ENCODE results near the gene PCDHGA1.
"Not testable (repeated sequence)": the region's sequence is repeated elsewhere in the genome, so short reads cannot be mapped to it uniquely, and the experiment has no call there.

PCDHGA1 gene

DNA sequence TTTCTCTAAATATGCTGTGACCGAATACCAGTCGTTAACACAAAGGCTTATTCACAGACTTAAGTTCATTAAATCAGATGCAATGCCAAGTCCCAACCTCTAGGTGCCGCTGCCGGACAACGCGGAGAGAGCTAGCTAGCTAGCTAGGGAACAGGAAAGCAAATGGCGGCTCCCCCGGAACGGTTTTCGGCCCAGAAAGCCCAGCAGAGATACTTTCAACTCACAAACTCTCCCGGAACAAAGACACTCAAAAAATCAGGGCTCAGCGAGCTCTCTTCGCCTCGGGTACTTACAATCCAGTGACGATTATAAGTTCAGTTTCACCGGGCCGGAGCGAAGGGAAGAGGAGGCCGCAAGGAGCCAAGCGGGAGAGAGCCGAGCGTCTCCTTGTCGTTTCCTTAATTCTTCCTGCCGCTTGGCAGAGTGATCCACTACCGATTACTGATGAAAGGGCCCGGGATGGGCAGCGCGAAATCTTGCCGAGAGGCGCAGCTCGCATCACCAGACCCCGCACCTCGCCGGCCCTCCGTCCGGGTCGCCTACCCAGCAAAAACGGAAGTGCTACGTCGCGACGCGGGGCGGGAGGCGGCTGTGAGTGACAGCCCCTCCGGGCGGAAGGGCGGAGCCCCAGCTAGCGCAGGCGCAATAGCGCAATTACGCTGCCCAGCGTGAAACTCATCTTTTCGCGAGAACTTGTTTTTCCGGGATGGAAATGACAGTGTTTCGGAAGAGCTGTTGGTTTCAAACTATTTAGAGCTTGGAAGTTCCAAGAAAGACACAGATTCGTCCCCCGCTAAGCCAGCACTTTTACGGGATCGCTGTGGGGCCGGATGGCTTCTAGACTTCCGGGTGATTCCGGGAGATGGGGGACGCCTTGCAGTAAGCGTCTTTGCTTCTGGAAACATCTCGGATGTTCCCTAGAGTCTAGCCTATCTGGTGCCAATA, 9.8 kb upstream of the PCDHGA1 start, which contains the start of gene TAF7:
TAF7 (minus strand) TSS at position 560 of the 945 bp plus-strand sequence. CDS start 740 bp downstream, outside the sequence.
- H3K27me3 ChIP-seq = peaks cover 0 to 3% (median 0%) of the 10 kb centered on the region in 11 experiments; a peak in 2 of 22 replicates
- no peak for TF ChIP-seq Cebpa-rat (IDR thresholded peaks at IDR 0.05)
- peaks cover 0 to 5% (median 0%) of the 10 kb centered on the region in 10 experiments; a peak in 2 of 20 replicates for H3K4me1 ChIP-seq
- peaks cover 44 to 46% (median 45%) of the 10 kb centered on the region in 11 experiments for H3K36me3 ChIP-seq
- H3K9me3 ChIP-seq (replicated peaks in 1 of 11) = peaks cover 93 to 99% (median 97%) of the 10 kb centered on the region in 11 experiments
- peak within 1 kb of the TSS; percentile 38 to 71 (median 59) for H3K4me2 ChIP-seq
- H3K4me3 ChIP-seq = peak within 1 kb of the TSS; percentile 70 to 90 (median 81)
- peak within 1 kb of the TSS; percentile 92 to 99 (median 94) for H3K9ac ChIP-seq
- peak within 1 kb of the TSS; percentile 95 to 99 (median 97) for H3K27ac ChIP-seq
- H4K20me1 ChIP-seq = peaks cover 0 to 5% (median 0%) of the 10 kb centered on the region in 11 experiments; a peak in 1 of 22 replicates

GRCh38 chr5:141322261-141322660, 8.1 kb upstream of the PCDHGA1 start:
- H3K9me3 ChIP-seq (replicated peaks in 1 of 11) = peaks cover 88 to 98% (median 93%) of the 10 kb centered on the region in 11 experiments
- no peak overlapping the region for H3K4me3 ChIP-seq
- no peak for TF ChIP-seq Cebpa-rat (IDR thresholded peaks at IDR 0.05)
- H3K36me3 ChIP-seq = peaks cover 27 to 29% (median 27%) of the 10 kb centered on the region in 11 experiments
- H3K9ac ChIP-seq = no peak overlapping the region
- no peaks in the 10 kb centered on the region for H4K20me1 ChIP-seq
- no peak overlapping the region for H3K27ac ChIP-seq
- H3K27me3 ChIP-seq = peaks cover 0 to 3% (median 0%) of the 10 kb centered on the region in 11 experiments; a peak in 2 of 22 replicates
- no peak overlapping the region for H3K4me2 ChIP-seq
- peaks cover 0 to 9% (median 6%) of the 10 kb centered on the region in 10 experiments; a peak in 8 of 20 replicates for H3K4me1 ChIP-seq

- peak overlapping the region; percentile 74 to 87 (median 82) for H3K9ac ChIP-seq
- H3K27me3 ChIP-seq = no peaks in the 10 kb centered on the region
- H3K36me3 ChIP-seq = peaks cover 8 to 22% (median 16%) of the 10 kb centered on the region in 11 experiments; a peak in 16 of 22 replicates
- H3K27ac ChIP-seq = peak overlapping the region; percentile 55 to 87 (median 80); a peak in 21 of 22 replicates
- peak overlapping the region; percentile 53 to 66 (median 60) for H3K4me3 ChIP-seq
- peak overlapping the region; percentile 52 to 79 (median 60) for H3K4me2 ChIP-seq
- H3K9me3 ChIP-seq (replicated peaks in 1 of 11) = peaks cover 88 to 98% (median 94%) of the 10 kb centered on the region in 11 experiments
- TF ChIP-seq Cebpa-rat (IDR thresholded peaks at IDR 0.05) = no peak
- peaks cover 0 to 9% (median 5%) of the 10 kb centered on the region in 10 experiments; a peak in 7 of 20 replicates for H3K4me1 ChIP-seq
- H4K20me1 ChIP-seq = no peaks in the 10 kb centered on the region
These were observed 4.0 kb upstream of the PCDHGA1 start for GRCh38 chr5:141326088-141326854.

- Histone ChIP-seq H3K4me1 (peaks cover 0 to 9% (median 4%) of the 10 kb centered on the region in 10 experiments; a peak in 7 of 20 replicates), H3K27ac (no peak overlapping the region), H3K36me3 (peaks cover 8 to 31% (median 18%) of the 10 kb centered on the region in 11 experiments; a peak in 15 of 22 replicates), H3K9me3 (replicated peaks in 1 of 11) (peaks cover 89 to 98% (median 94%) of the 10 kb centered on the region in 11 experiments), H3K4me3 (no peak overlapping the region), H3K4me2 (no peak overlapping the region), H4K20me1 (no peaks in the 10 kb centered on the region), H3K27me3 (no peaks in the 10 kb centered on the region), H3K9ac (no peak overlapping the region)
- no peak for TF ChIP-seq Cebpa-rat (IDR thresholded peaks at IDR 0.05)
These were observed 2.1 kb upstream of the PCDHGA1 start for GRCh38 chr5:141328231-141328630.

DNA sequence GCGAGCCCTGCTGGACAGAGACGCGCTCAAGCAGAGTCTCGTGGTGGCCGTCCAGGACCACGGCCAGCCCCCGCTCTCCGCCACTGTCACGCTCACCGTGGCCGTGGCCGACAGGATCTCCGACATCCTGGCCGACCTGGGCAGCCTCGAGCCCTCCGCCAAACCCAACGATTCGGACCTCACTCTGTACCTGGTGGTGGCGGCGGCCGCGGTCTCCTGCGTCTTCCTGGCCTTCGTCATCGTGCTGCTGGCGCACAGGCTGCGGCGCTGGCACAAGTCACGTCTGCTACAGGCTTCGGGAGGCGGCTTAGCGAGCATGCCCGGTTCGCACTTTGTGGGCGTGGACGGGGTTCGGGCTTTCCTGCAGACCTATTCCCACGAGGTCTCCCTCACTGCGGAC, 2.3 kb downstream of the PCDHGA1 start:
- H3K9ac ChIP-seq, H3K4me2 ChIP-seq, H3K4me3 ChIP-seq, H3K27ac ChIP-seq, H3K27me3 ChIP-seq, H3K4me1 ChIP-seq, H4K20me1 ChIP-seq: not testable (repeated sequence)
- peaks cover 8 to 29% (median 18%) of the 10 kb centered on the region in 11 experiments; a peak in 15 of 22 replicates for H3K36me3 ChIP-seq
- H3K9me3 ChIP-seq (replicated peaks in 1 of 11) = peaks cover 82 to 100% (median 93%) of the 10 kb centered on the region in 11 experiments

- no peaks in the 10 kb centered on the region for H3K4me1 ChIP-seq
- no peaks in the 10 kb centered on the region for H3K27me3 ChIP-seq
- no peaks in the 10 kb centered on the region for H4K20me1 ChIP-seq
- H3K9me3 ChIP-seq (replicated peaks in 1 of 11) = peaks cover 81 to 100% (median 93%) of the 10 kb centered on the region in 11 experiments
- no peak within 1 kb of the TSS for H3K4me2 ChIP-seq
- no peak within 1 kb of the TSS for H3K9ac ChIP-seq
- peak within 1 kb of the TSS in 1 of 10 experiments; percentile 29; a peak in 5 of 20 replicates for H3K4me3 ChIP-seq
- no peak within 1 kb of the TSS for H3K27ac ChIP-seq
- H3K36me3 ChIP-seq = peaks cover 0 to 10% (median 0%) of the 10 kb centered on the region in 11 experiments; a peak in 4 of 22 replicates
- no peak for TF ChIP-seq Cebpa-rat (IDR thresholded peaks at IDR 0.05)
These were observed 8.4 kb downstream of the PCDHGA1 start, which contains the start of gene PCDHGA2 for GRCh38 chr5:141338538-141339306. Gene PCDHGA2 (plus strand): TSS chr5:141338760.

DNA sequence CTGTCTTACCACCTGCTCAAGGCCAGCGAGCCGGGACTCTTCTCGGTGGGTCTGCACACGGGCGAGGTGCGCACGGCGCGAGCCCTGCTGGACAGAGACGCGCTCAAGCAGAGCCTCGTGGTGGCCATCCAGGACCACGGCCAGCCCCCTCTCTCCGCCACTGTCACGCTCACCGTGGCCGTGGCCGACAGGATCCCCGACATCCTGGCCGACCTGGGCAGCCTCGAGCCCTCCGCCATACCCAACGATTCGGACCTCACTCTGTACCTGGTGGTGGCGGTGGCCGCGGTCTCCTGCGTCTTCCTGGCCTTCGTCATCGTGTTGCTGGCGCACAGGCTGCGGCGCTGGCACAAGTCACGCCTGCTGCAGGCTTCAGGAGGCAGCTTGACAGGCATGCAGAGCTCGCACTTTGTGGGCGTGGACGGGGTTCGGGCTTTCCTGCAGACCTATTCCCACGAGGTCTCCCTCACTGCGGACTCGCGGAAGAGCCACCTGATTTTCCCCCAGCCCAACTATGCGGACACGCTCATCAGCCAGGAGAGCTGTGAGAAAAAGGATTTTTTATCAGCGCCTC, 10.6 kb downstream of the PCDHGA1 start:
- not testable (repeated sequence) for H3K4me1 ChIP-seq, H3K4me3 ChIP-seq, H3K4me2 ChIP-seq, H3K27ac ChIP-seq, H3K27me3 ChIP-seq, H4K20me1 ChIP-seq, H3K9ac ChIP-seq
- peaks cover 0 to 14% (median 0%) of the 10 kb centered on the region in 11 experiments; a peak in 5 of 22 replicates for H3K36me3 ChIP-seq
- peaks cover 96 to 100% (median 99%) of the 10 kb centered on the region in 11 experiments for H3K9me3 ChIP-seq (replicated peaks in 1 of 11)

DNA sequence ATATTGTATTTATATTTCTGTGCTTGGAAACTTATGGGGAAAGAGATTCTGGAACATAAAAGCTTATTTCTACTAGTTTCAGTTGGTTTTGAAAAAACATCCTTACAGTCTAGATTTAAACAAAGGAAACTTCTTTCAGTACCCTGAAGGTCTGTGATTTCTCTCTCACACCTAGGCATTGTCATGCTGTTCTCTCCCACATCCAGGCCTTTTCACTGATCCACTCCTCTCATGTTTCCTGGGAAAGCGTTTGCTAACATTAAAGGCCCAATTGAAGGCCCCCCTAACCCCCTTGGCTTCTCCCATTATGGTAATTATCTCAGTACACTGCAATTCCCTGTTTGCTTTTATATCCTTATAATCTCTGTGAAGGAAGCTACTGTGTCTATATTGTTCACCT, 12.5 kb downstream of the PCDHGA1 start:
- Histone ChIP-seq H3K4me1 (no peaks in the 10 kb centered on the region), H3K9ac (no peak overlapping the region), H3K9me3 (replicated peaks in 1 of 11) (peaks cover 94 to 100% (median 98%) of the 10 kb centered on the region in 11 experiments), H3K36me3 (peaks cover 0 to 14% (median 0%) of the 10 kb centered on the region in 11 experiments; a peak in 5 of 22 replicates), H3K27ac (no peak overlapping the region), H3K4me2 (no peak overlapping the region), H3K4me3 (no peak overlapping the region), H4K20me1 (no peaks in the 10 kb centered on the region), H3K27me3 (no peaks in the 10 kb centered on the region)
- TF ChIP-seq Cebpa-rat (IDR thresholded peaks at IDR 0.05) = no peak
